Subcutaneous preadipocyte (primary cell): Measurements from ENCODE around the gene MED28. TPM values are rescaled to one million over a fixed set of nuclear protein-coding genes. Genes with fewer than 3 reads are reported as not detected.

Source experiments
- total RNA-seq: library from RNA; depleted of rRNA; stranded (reverse); fragments of >200 nt; gene quantifications from 2 replicates; pipeline ENCODE4 v1.2.3, GENCODE V29; 2012

The MED28 gene
- total RNA-seq: 8.1 and 10.9 TPM in 2 replicates

GRCh38 chr4:17614416-17615299 lies at the start of gene MED28:
TSS of gene MED28 (plus strand) at chr4:17614641. CDS start at chr4:17614655, 14 bp downstream.

GRCh38 chr4:17576932-17577664 lies 37.3 kb upstream of the MED28 start, which contains the start of gene LAP3:
TSS of gene LAP3 (plus strand) at chr4:17577198. CDS start at chr4:17577466, 268 bp downstream.

Other genes starting within 250 kb of the MED28 start
- gene QDPR, start 102.6 kb upstream of the MED28 start, total RNA-seq: 16.5 and 18.8 TPM in 2 replicates
- gene CLRN2, start 99.5 kb upstream of the MED28 start, total RNA-seq: not detected in 2 replicates
- gene LAP3, start 37.4 kb upstream of the MED28 start, total RNA-seq: 114 and 124 TPM in 2 replicates
- gene FAM184B, start 167.0 kb downstream of the MED28 start, total RNA-seq: under 0.01 TPM in 1 of 2 replicates, not detected in the other
- gene DCAF16, start 196.1 kb downstream of the MED28 start, total RNA-seq: 23.5 and 26.8 TPM in 2 replicates
- 35.6 and 51.6 TPM in 2 replicates for gene NCAPG, start 196.3 kb downstream of the MED28 start, total RNA-seq